Immature natural killer cell (primary cell): ENCODE measurements around the gene C6orf62. TPM values are rescaled to one million over a fixed set of nuclear protein-coding genes. Genes with fewer than 3 reads are reported as not detected.
"Not testable (repeated sequence)": the region's sequence is repeated elsewhere in the genome, so short reads cannot be mapped to it uniquely, and the experiment has no call there.

Experiments used
- DNase-seq, 3 donors: peaks; one replicate each; pipeline ENCODE4 v3.0.0; 2022; ENCODE audit warnings: mixed read lengths in 1 of 3
- H3K27ac Mint-ChIP-seq, 6 donors: one replicate each; pipeline ENCODE4 v1.8.0; 2020; ENCODE audit warnings: mixed read lengths in 6 of 6, mild to moderate bottlenecking in 5 of 6, inconsistent platforms in 4 of 6, moderate library complexity in 3 of 6
- H3K27me3 Mint-ChIP-seq, 3 donors: one replicate each; pipeline ENCODE4 v1.8.0; 2020 to 2021; ENCODE audit warnings: low read depth in 3 of 3, mild to moderate bottlenecking in 3 of 3, mixed read lengths in 3 of 3, moderate library complexity in 3 of 3, inconsistent platforms in 1 of 3
- H3K36me3 Mint-ChIP-seq, 3 donors: one replicate each; pipeline ENCODE4 v1.8.0; 2020; ENCODE audit warnings: mixed read lengths in 3 of 3, inconsistent platforms in 2 of 3, mild to moderate bottlenecking in 2 of 3
- H3K4me1 Mint-ChIP-seq, 2 donors: one replicate each; pipeline ENCODE4 v1.8.0; 2020; ENCODE audit warnings: inconsistent platforms in 2 of 2, mild to moderate bottlenecking in 2 of 2, mixed read lengths in 2 of 2, moderate library complexity in 1 of 2
- H3K4me3 Mint-ChIP-seq, 5 donors: one replicate each; pipeline ENCODE4 v1.8.0; 2020; ENCODE audit warnings: mild to moderate bottlenecking in 5 of 5, mixed read lengths in 5 of 5, inconsistent platforms in 3 of 5, moderate library complexity in 3 of 5
- H3K9me3 Mint-ChIP-seq, 6 donors: one replicate each; pipeline ENCODE4 v1.8.0; 2020; ENCODE audit warnings: mild to moderate bottlenecking in 6 of 6, mixed read lengths in 6 of 6, inconsistent platforms in 4 of 6, moderate library complexity in 3 of 6
- polyA plus RNA-seq, 3 donors: library from polyadenylated mRNA; unstranded; fragments of 300-500 nt; fragmentation: Illumina TruSeq; gene quantifications; one replicate each; pipeline ENCODE4 v1.2.3, GENCODE V29; 2021

Gene C6orf62
- polyA plus RNA-seq, 3 donors from 2014 or later = 63.0 to 140 (median 96.4) TPM

GRCh38 chr6:24683297-24684296 lies 35.4 kb downstream of the C6orf62 start:
- Mint-ChIP-seq H3K4me1 (peaks cover 0 to 2% of the 10 kb centered on the region in 2 donors), H3K27me3 (no peaks in the 10 kb centered on the region), H3K27ac (no peak overlapping the region), H3K36me3 (peaks cover 4 to 15% (median 5%) of the 10 kb centered on the region in 3 donors), H3K9me3 (no peaks in the 10 kb centered on the region), H3K4me3 (no peak overlapping the region)
- DNase-seq = no peak

GRCh38 chr6:24680582-24680981 lies 38.4 kb downstream of the C6orf62 start:
- DNase-seq = no peak
- H3K27ac Mint-ChIP-seq = no peak overlapping the region
- H3K4me3 Mint-ChIP-seq = no peak overlapping the region
- peaks cover 0 to 2% of the 10 kb centered on the region in 2 donors for H3K4me1 Mint-ChIP-seq
- no peaks in the 10 kb centered on the region for H3K9me3 Mint-ChIP-seq
- H3K36me3 Mint-ChIP-seq = peaks cover 0 to 4% (median 0%) of the 10 kb centered on the region in 3 donors
- H3K27me3 Mint-ChIP-seq = no peaks in the 10 kb centered on the region

- not testable (repeated sequence) for DNase-seq, H3K27me3 Mint-ChIP-seq, H3K4me1 Mint-ChIP-seq, H3K9me3 Mint-ChIP-seq, H3K27ac Mint-ChIP-seq, H3K36me3 Mint-ChIP-seq, H3K4me3 Mint-ChIP-seq
Observed at GRCh38 chr6:24678792-24679352, 40.1 kb downstream of the C6orf62 start.

- H3K36me3 Mint-ChIP-seq = peaks cover 0 to 14% (median 5%) of the 10 kb centered on the region in 3 donors
- H3K9me3 Mint-ChIP-seq = no peaks in the 10 kb centered on the region
- DNase-seq = no peak
- H3K4me3 Mint-ChIP-seq = no peak overlapping the region
- peaks cover 3 to 6% of the 10 kb centered on the region in 2 donors for H3K4me1 Mint-ChIP-seq
- H3K27me3 Mint-ChIP-seq = peaks cover 0 to 2% (median 0%) of the 10 kb centered on the region in 3 donors
- H3K27ac Mint-ChIP-seq = peak overlapping the region in 1 of 6 donors; percentile 62
Observed at GRCh38 chr6:24673625-24674024, 45.3 kb downstream of the C6orf62 start.

- Mint-ChIP-seq H3K4me1 (peaks cover 5 to 10% of the 10 kb centered on the region in 2 donors), H3K9me3 (no peaks in the 10 kb centered on the region), H3K27ac (no peak overlapping the region), H3K27me3 (peaks cover 0 to 2% (median 0%) of the 10 kb centered on the region in 3 donors), H3K36me3 (peaks cover 0 to 14% (median 5%) of the 10 kb centered on the region in 3 donors), H3K4me3 (no peak overlapping the region)
- DNase-seq = no peak
Observed at GRCh38 chr6:24672620-24673182, 46.3 kb downstream of the C6orf62 start.

- H3K27me3 Mint-ChIP-seq = peaks cover 11 to 15% (median 11%) of the 10 kb centered on the region in 3 donors
- not testable (repeated sequence) for DNase-seq, H3K9me3 Mint-ChIP-seq, H3K4me3 Mint-ChIP-seq, H3K27ac Mint-ChIP-seq
- H3K36me3 Mint-ChIP-seq = peaks cover 0 to 14% (median 5%) of the 10 kb centered on the region in 3 donors
- H3K4me1 Mint-ChIP-seq = peaks cover 21 to 27% of the 10 kb centered on the region in 2 donors
Observed at GRCh38 chr6:24671077-24671476, 47.9 kb downstream of the C6orf62 start.

- H3K27me3 Mint-ChIP-seq = peaks cover 11 to 20% (median 11%) of the 10 kb centered on the region in 3 donors
- H3K4me1 Mint-ChIP-seq = peaks cover 26 to 32% of the 10 kb centered on the region in 2 donors
- H3K9me3 Mint-ChIP-seq, H3K27ac Mint-ChIP-seq, DNase-seq, H3K4me3 Mint-ChIP-seq: not testable (repeated sequence)
- peaks cover 0 to 14% (median 5%) of the 10 kb centered on the region in 3 donors for H3K36me3 Mint-ChIP-seq
Observed at GRCh38 chr6:24670492-24670891, 48.5 kb downstream of the C6orf62 start.

- peak overlapping the region in 1 of 6 donors; percentile 7 for H3K27ac Mint-ChIP-seq
- H3K4me3 Mint-ChIP-seq = peak overlapping the region; percentile 43 to 99 (median 44)
- peaks cover 11 to 24% (median 11%) of the 10 kb centered on the region in 3 donors for H3K27me3 Mint-ChIP-seq
- no peaks in the 10 kb centered on the region for H3K9me3 Mint-ChIP-seq
- H3K4me1 Mint-ChIP-seq = peaks cover 38 to 48% of the 10 kb centered on the region in 2 donors
- H3K36me3 Mint-ChIP-seq = peaks cover 4 to 20% (median 5%) of the 10 kb centered on the region in 3 donors
- no peak for DNase-seq
Observed at GRCh38 chr6:24668997-24669361, 50.0 kb downstream of the C6orf62 start.

GRCh38 chr6:24668066-24668996 lies 50.6 kb downstream of the C6orf62 start:
- Mint-ChIP-seq H3K4me3 (peak overlapping the region; percentile 43 to 100 (median 98)), H3K36me3 (peaks cover 4 to 24% (median 5%) of the 10 kb centered on the region in 3 donors), H3K27me3 (peaks cover 11 to 24% (median 11%) of the 10 kb centered on the region in 3 donors), H3K27ac (peak overlapping the region in 3 of 6 donors; percentile 34 to 94 (median 45)), H3K4me1 (peaks cover 44 to 54% of the 10 kb centered on the region in 2 donors)
- not testable (repeated sequence) for H3K9me3 Mint-ChIP-seq
- DNase-seq = peak in 1 of 3 donors; percentile 2

- Mint-ChIP-seq H3K36me3 (peaks cover 4 to 30% (median 9%) of the 10 kb centered on the region in 3 donors), H3K27ac (peak overlapping the region; percentile 94 to 99 (median 99)), H3K4me3 (peak overlapping the region; percentile 98 to 100 (median 99)), H3K4me1 (peaks cover 46 to 63% of the 10 kb centered on the region in 2 donors), H3K27me3 (peaks cover 11 to 24% (median 11%) of the 10 kb centered on the region in 3 donors), H3K9me3 (no peaks in the 10 kb centered on the region)
- no peak for DNase-seq
Observed at GRCh38 chr6:24667378-24667803, 51.6 kb downstream of the C6orf62 start.

- H3K36me3 Mint-ChIP-seq = peaks cover 4 to 31% (median 9%) of the 10 kb centered on the region in 3 donors
- H3K27me3 Mint-ChIP-seq = peaks cover 11 to 24% (median 11%) of the 10 kb centered on the region in 3 donors
- peak; percentile 96 to 98 (median 97) for DNase-seq
- H3K27ac Mint-ChIP-seq = peak within 1 kb of the TSS; percentile 94 to 99 (median 99)
- H3K4me3 Mint-ChIP-seq = peak within 1 kb of the TSS; percentile 98 to 100 (median 99)
- H3K9me3 Mint-ChIP-seq = no peaks in the 10 kb centered on the region
- H3K4me1 Mint-ChIP-seq = peaks cover 47 to 67% of the 10 kb centered on the region in 2 donors
Observed at GRCh38 chr6:24666641-24667377, 52.1 kb downstream of the C6orf62 start, which contains the start of the genes ACOT13 and TDP2. ACOT13 (plus strand) TSS chr6:24667077; CDS start chr6:24667264, 187 bp downstream. TDP2 (minus strand) TSS chr6:24666899; CDS start chr6:24666862, 37 bp downstream.

- no peak for DNase-seq
- Mint-ChIP-seq H3K4me3 (peak overlapping the region; percentile 98 to 100 (median 99)), H3K9me3 (no peaks in the 10 kb centered on the region)
Observed at GRCh38 chr6:24666097-24666640, 52.8 kb downstream of the C6orf62 start.

More at GRCh38 chr6:24666097-24666640, 52.8 kb downstream of the C6orf62 start:
- H3K36me3 Mint-ChIP-seq = peaks cover 4 to 33% (median 9%) of the 10 kb centered on the region in 3 donors
- peaks cover 49 to 74% of the 10 kb centered on the region in 2 donors for H3K4me1 Mint-ChIP-seq
- peaks cover 9 to 24% (median 11%) of the 10 kb centered on the region in 3 donors for H3K27me3 Mint-ChIP-seq
- H3K27ac Mint-ChIP-seq = peak overlapping the region; percentile 94 to 99 (median 99)
